HuH-7 (cell line): ENCODE results near the gene ACOX2.
A peak's percentile ranks its signal among the peaks of the same experiment; 100 is the strongest.

Source experiments
- DNase-seq: peaks from one replicate; pipeline ENCODE4 v3.0.0; 2011; ENCODE audit warnings: low spot score

The ACOX2 gene

GRCh38 chr3:58536501-58537411, at the start of gene ACOX2:
TSS of gene ACOX2 (minus strand) at chr3:58537190. CDS start at chr3:58535106, 2,084 bp downstream.
- DNase-seq = no peak

- DNase-seq = no peak
These were observed 49.0 kb upstream of the ACOX2 start for GRCh38 chr3:58585994-58586393.

- peak; percentile 78 for DNase-seq
These were observed 48.2 kb upstream of the ACOX2 start for GRCh38 chr3:58585005-58585786.

- no peak for DNase-seq
These were observed 47.7 kb upstream of the ACOX2 start for GRCh38 chr3:58584690-58585004.

GRCh38 chr3:58581328-58582091, 44.5 kb upstream of the ACOX2 start:
- DNase-seq = no peak

GRCh38 chr3:58580826-58581327, 43.9 kb upstream of the ACOX2 start:
- no peak for DNase-seq

- no peak for DNase-seq
These were observed 41.9 kb upstream of the ACOX2 start for GRCh38 chr3:58578873-58579272.

- no peak for DNase-seq
These were observed 40.4 kb upstream of the ACOX2 start, which contains the start of gene FAM107A for GRCh38 chr3:58577269-58577821. TSS of gene FAM107A (minus strand) at chr3:58577391. CDS start at chr3:58569860, 7,531 bp downstream.

GRCh38 chr3:58576716-58577115, 39.7 kb upstream of the ACOX2 start:
- DNase-seq = no peak

- no peak for DNase-seq
These were observed 39.1 kb upstream of the ACOX2 start for GRCh38 chr3:58575971-58576652.

GRCh38 chr3:58574682-58575081, 37.7 kb upstream of the ACOX2 start:
- no peak for DNase-seq

GRCh38 chr3:58574106-58574505, 37.1 kb upstream of the ACOX2 start:
- DNase-seq = no peak

- no peak for DNase-seq
These were observed 36.6 kb upstream of the ACOX2 start for GRCh38 chr3:58573640-58574039.

GRCh38 chr3:58572634-58573230, 35.7 kb upstream of the ACOX2 start:
- no peak for DNase-seq

- no peak for DNase-seq
These were observed 35.1 kb upstream of the ACOX2 start for GRCh38 chr3:58572013-58572633.

GRCh38 chr3:58570851-58571250, 33.9 kb upstream of the ACOX2 start:
- DNase-seq = no peak

GRCh38 chr3:58569287-58570001, 32.5 kb upstream of the ACOX2 start:
- DNase-seq = no peak

- peak; percentile 28 for DNase-seq
These were observed 31.7 kb upstream of the ACOX2 start for GRCh38 chr3:58568572-58569286.

GRCh38 chr3:58567251-58567515, 30.2 kb upstream of the ACOX2 start:
- no peak for DNase-seq
